Omental fat pad (tissue), 4 donors: ENCODE results near the gene PGD. TPM values are rescaled to one million over a fixed set of nuclear protein-coding genes. Genes with fewer than 3 reads are reported as not detected.

ENCODE experiments used
- ATAC-seq: fragments of 150-250 bp; one replicate; pipeline ENCODE4 v1.9.1; 2016; ENCODE audit warnings: mild to moderate bottlenecking, moderate library complexity; ENCODE audit not compliant: low FRiP score
- DNase-seq: peaks from one replicate; pipeline ENCODE4 v3.0.0-alpha.2; 2019; ENCODE audit warnings: low spot score
- total RNA-seq, 4 donors: library from RNA; depleted of rRNA; stranded (reverse); fragments of >200 nt; gene quantifications; one replicate each; pipeline ENCODE4 v1.1.0, GENCODE V29; 2016
- TF ChIP-seq, protein P1 (sequence below), 3 donors: fragments of 450-650 bp; IDR thresholded peaks; one replicate each; pipeline ENCODE4 v1.5.1; 2016 to 2017; ENCODE audit warnings: antibody characterized with exemption in 3 of 3, mild to moderate bottlenecking in 3 of 3, moderate library complexity in 2 of 3

The PGD gene
- total RNA-seq, 4 donors from 2014 or later, result 139 to 432 (median 290) TPM

GRCh38 chr1:10434590-10434989 is 35.7 kb downstream of the PGD start:
- DNase-seq, result no peak
- ATAC-seq, result no peak
- TF ChIP-seq, protein P1, sequence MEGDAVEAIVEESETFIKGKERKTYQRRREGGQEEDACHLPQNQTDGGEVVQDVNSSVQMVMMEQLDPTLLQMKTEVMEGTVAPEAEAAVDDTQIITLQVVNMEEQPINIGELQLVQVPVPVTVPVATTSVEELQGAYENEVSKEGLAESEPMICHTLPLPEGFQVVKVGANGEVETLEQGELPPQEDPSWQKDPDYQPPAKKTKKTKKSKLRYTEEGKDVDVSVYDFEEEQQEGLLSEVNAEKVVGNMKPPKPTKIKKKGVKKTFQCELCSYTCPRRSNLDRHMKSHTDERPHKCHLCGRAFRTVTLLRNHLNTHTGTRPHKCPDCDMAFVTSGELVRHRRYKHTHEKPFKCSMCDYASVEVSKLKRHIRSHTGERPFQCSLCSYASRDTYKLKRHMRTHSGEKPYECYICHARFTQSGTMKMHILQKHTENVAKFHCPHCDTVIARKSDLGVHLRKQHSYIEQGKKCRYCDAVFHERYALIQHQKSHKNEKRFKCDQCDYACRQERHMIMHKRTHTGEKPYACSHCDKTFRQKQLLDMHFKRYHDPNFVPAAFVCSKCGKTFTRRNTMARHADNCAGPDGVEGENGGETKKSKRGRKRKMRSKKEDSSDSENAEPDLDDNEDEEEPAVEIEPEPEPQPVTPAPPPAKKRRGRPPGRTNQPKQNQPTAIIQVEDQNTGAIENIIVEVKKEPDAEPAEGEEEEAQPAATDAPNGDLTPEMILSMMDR (IDR thresholded peaks at IDR 0.05), result no peak

DNA sequence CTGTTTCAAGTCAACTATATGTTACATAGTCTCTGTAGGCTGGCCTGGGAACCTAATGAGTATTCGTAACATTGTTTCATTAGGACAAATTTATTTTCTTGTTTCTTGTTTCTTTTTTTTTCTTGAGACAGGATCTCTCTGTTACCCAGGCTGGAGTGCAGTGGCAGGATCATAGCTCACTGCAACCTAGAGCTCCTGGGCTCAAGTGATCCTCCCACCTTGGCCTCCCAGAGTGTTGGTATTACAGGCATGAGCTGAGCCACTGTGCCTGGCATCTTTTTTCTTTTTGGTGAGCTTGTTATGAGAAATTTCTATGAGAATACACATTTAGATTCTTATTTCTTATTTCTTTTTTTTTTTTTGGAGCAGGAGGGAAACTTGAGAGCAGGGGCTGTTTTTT is 38.2 kb downstream of the PGD start:
- no peak for DNase-seq
- TF ChIP-seq, protein P1 (IDR thresholded peaks at IDR 0.05), result no peak
- no peak for ATAC-seq

DNA sequence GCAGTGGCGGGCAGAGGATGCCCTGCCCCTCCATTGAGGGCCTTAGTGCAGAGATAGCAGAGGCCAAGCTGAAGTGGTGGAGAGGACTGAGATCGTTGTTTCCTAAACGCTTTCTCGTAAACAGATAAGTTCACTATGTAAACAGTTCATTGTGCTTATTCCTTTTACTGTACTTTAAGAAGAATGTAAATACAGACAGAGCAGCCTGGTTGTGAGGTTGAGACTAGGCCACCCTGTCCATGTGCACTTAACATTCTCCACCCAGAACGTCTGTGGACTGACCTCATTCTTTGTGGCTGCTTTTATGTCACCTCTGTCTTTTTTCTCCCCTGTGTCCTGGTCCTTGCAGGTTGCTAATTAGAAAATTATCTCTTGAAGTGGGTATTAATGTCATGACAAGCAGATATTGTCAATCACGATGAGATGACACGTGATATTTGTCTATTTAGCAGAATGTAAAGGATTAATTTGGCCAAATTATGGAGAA is 39.9 kb downstream of the PGD start:
- TF ChIP-seq, protein P1 (IDR thresholded peaks at IDR 0.05), result no peak
- no peak for DNase-seq
- no peak for ATAC-seq

DNA sequence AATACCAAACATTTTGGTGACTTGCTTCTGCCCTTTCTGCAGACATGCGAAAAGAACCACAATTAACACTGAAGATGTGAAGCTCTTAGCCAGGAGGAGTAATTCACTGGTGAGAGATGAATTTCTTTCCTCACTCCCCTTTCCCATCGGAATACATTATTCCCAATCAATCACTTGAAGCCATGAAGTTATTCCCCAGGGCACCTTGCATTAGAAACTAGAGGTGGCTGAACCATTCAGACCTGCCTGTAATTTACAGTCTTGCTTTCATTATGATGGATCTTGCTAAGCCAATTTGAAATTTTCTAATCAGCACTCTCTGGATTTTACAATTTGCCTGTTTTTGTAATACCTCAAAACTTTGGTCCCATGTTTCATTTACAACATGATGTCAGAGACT is 41.4 kb downstream of the PGD start:
- ATAC-seq, result no peak
- DNase-seq, result no peak
- TF ChIP-seq, protein P1 (IDR thresholded peaks at IDR 0.05), result no peak

GRCh38 chr1:10440794-10441193 is 41.9 kb downstream of the PGD start:
- DNase-seq (no peak), ATAC-seq (no peak)
- TF ChIP-seq, protein P1 (IDR thresholded peaks at IDR 0.05), result no peak

- no peak for DNase-seq
- no peak for ATAC-seq
- TF ChIP-seq, protein P1 (IDR thresholded peaks at IDR 0.05), result no peak
Observed at GRCh38 chr1:10444248-10444647, 45.4 kb downstream of the PGD start.

GRCh38 chr1:10444795-10445397 is 46.0 kb downstream of the PGD start:
- TF ChIP-seq, protein P1 (IDR thresholded peaks at IDR 0.05), result no peak
- ATAC-seq (no peak), DNase-seq (no peak)
